GM12878 (cell line): ENCODE measurements around the gene HMGB3. TPM values are rescaled to one million over a fixed set of nuclear protein-coding genes. Genes with fewer than 3 reads are reported as not detected.

ENCODE experiments used
- ATAC-seq: fragments of 200-7000 bp; cut with Tn5 transposase; 3 replicates; pipeline ENCODE4 v1.9.1; 2020; ENCODE audit warnings: mild to moderate bottlenecking, moderate library complexity
- BruUV-seq: library from RNA; stranded (reverse); fragments of 400-500 nt; replicated peaks from 2 replicates; lab custom pipeline; 2021; lab: Mats Ljungman, UMichigan
- CTCF ChIA-PET: fragments of 300-600 bp; sonication (Branson Sonifier 250); formaldehyde crosslinking; extraction: SDS; loops from one replicate; lab custom pipeline; 2021; ENCODE audit warnings: inconsistent platforms; lab: Yijun Ruan, JAX
- POLR2A ChIA-PET: fragments of 350-600 bp; formaldehyde crosslinking; extraction: SDS; loops from one replicate; lab custom pipeline; 2021; ENCODE audit warnings: inconsistent platforms; lab: Charles Lee
- RAD21 ChIA-PET: fragments of 300-600 bp; sonication (Branson Sonifier 250); formaldehyde crosslinking; loops from one replicate; lab custom pipeline; 2023; ENCODE audit warnings: antibody characterized with exemption; ENCODE audit not compliant: unreplicated experiment; lab: Charles Lee
- SMC1A ChIA-PET: fragments of 300-600 bp; sonication (Branson Sonifier 250); formaldehyde crosslinking; loops from one replicate; lab custom pipeline; 2023; ENCODE audit not compliant: unreplicated experiment, uncharacterized antibody; lab: Charles Lee
- DNase-seq: peaks from one replicate; pipeline ENCODE4 v3.0.0-alpha.2; 2011; ENCODE audit warnings: low read depth, low spot score
- FAIRE-seq: peaks from 3 replicates; lab custom pipeline; 2011; peaks lifted over from hg19 to GRCh38; lab: Jason Lieb, UNC
- H2AFZ ChIP-seq: 2 replicates; pipeline ENCODE4 v1.6.0; 2011; ENCODE audit warnings: low read depth, low read length, control low read depth; ENCODE audit not compliant: control insufficient read depth
- H3K27ac ChIP-seq: 2 replicates; pipeline ENCODE4 v1.5.1; 2011; ENCODE audit warnings: control low read depth; ENCODE audit not compliant: control insufficient read depth, insufficient read depth
- H3K27me3 ChIP-seq, 2 experiments: replicated peaks in 1 of 2; 2 replicates each; pipeline versions ENCODE4 v1.6.0 to v1.6.1; 2011; ENCODE audit warnings: low read length in 1 of 2; ENCODE audit not compliant: control insufficient read depth in 2 of 2, insufficient read depth in 2 of 2
- H3K36me3 ChIP-seq, 2 experiments: 2 replicates each; pipeline ENCODE4 v1.5.1; 2011; ENCODE audit warnings: low read length in 1 of 2; ENCODE audit not compliant: control insufficient read depth in 2 of 2, insufficient read depth in 2 of 2
- H3K4me1 ChIP-seq: 2 replicates; pipeline ENCODE4 v1.6.1; 2011; ENCODE audit warnings: mild to moderate bottlenecking, low read length, moderate library complexity, mixed read lengths; ENCODE audit not compliant: control insufficient read depth, insufficient read depth
- H3K4me2 ChIP-seq: 2 replicates; pipeline ENCODE4 v1.6.0; 2011; ENCODE audit warnings: control low read depth; ENCODE audit not compliant: control insufficient read depth, insufficient read depth
- H3K4me3 ChIP-seq: fragments of 200-600 bp; sonication (generic); 2 replicates; pipeline ENCODE4 v1.5.1; 2016
- H3K79me2 ChIP-seq: 2 replicates; pipeline ENCODE4 v1.6.0; 2011; ENCODE audit warnings: low read length; ENCODE audit not compliant: control insufficient read depth, insufficient read depth
- H3K9ac ChIP-seq: 2 replicates; pipeline ENCODE4 v1.8.0; 2011; ENCODE audit warnings: low read length, control low read depth, mixed read lengths; ENCODE audit not compliant: control insufficient read depth, insufficient read depth
- H3K9me3 ChIP-seq: replicated peaks from 3 replicates; pipeline ENCODE4 v1.5.1; 2011; ENCODE audit warnings: mild to moderate bottlenecking, low read length; ENCODE audit not compliant: control insufficient read depth, insufficient read depth
- H4K20me1 ChIP-seq: 2 replicates; pipeline ENCODE4 v1.6.0; 2011; ENCODE audit not compliant: control insufficient read depth, insufficient read depth
- HCFC1 ChIP-seq: fragments of 150-350 bp; IDR thresholded peaks from 2 replicates; pipeline ENCODE4 v1.6.1; 2014; ENCODE audit warnings: low read length
- RELA ChIP-seq: fragments of 450-650 bp; IDR thresholded peaks from 2 replicates; pipeline ENCODE4 v1.8.0; 2014; ENCODE audit warnings: borderline replicate concordance; ENCODE audit not compliant: partially characterized antibody
- RELB ChIP-seq: fragments of 450-650 bp; IDR thresholded peaks from 2 replicates; pipeline ENCODE4 v1.6.1; 2017; ENCODE audit warnings: low read depth, mild to moderate bottlenecking, moderate library complexity
- RFX5 ChIP-seq: IDR thresholded peaks from 2 replicates; pipeline ENCODE4 v1.6.1; 2011; ENCODE audit warnings: low read depth, low read length, improper control_type of control experiment
- SP1 ChIP-seq: IDR thresholded peaks from one replicate; pipeline ENCODE4 v1.6.1; 2011; ENCODE audit warnings: low read depth, low read length
- TAF1 ChIP-seq: IDR thresholded peaks from 2 replicates; pipeline ENCODE4 v1.6.1; 2011; ENCODE audit warnings: mild to moderate bottlenecking, low read depth, low read length, borderline replicate concordance
- TARDBP ChIP-seq: IDR thresholded peaks from 2 replicates; pipeline ENCODE4 v1.6.1; 2016; ENCODE audit warnings: borderline replicate concordance
- TCF12 ChIP-seq: IDR thresholded peaks from 2 replicates; pipeline ENCODE4 v1.6.1; 2011; ENCODE audit warnings: low read depth, mild to moderate bottlenecking, low read length
- TCF3 ChIP-seq: IDR thresholded peaks from 2 replicates; pipeline ENCODE4 v1.6.1; 2012; ENCODE audit warnings: low read depth, mild to moderate bottlenecking, low read length, borderline replicate concordance; ENCODE audit not compliant: insufficient read depth
- ZSCAN29 ChIP-seq: fragments of 450-650 bp; IDR thresholded peaks from 2 replicates; pipeline ENCODE4 v1.6.1; 2017; ENCODE audit warnings: mild to moderate bottlenecking, moderate library complexity
- WGBS: methylation state at CpG from one replicate; pipeline ENCODE4 v1.1.6; 2016; ENCODE audit warnings: low lambda C conversion rate; ENCODE audit not compliant: insufficient replicate concordance, insufficient coverage; ENCODE audit errors: missing lambda C conversion rate; 5-methylcytosine and 5-hydroxymethylcytosine counted together
- in situ Hi-C: fragments of 300-500 bp; cut with MboI; formaldehyde crosslinking; loops from 9 replicates; pipeline ENCODE4 v1.14.3; 2018; ENCODE audit warnings: mixed read lengths
- intact Hi-C: fragments of 100-400 bp; cut with micrococcal nuclease; formaldehyde crosslinking; loops from one replicate; pipeline ENCODE4 v1.14.2; 2022; ENCODE audit not compliant: unreplicated experiment
- polyA plus RNA-seq, 11 experiments: library from polyadenylated mRNA; depleted of rRNA in 4 of 11; unstranded in 6 of 11; stranded (reverse) in 5 of 11; fragments of >200 nt; fragmentation: Nextera tagmentation in 4 of 11; fragmentation: Illumina TruSeq in 1 of 11; extraction: Ambion mirVana in 4 of 11; extraction: Trizol in 1 of 11; gene quantifications; 1 replicate in 1 of 11; 2 replicates in 10 of 11; pipeline versions ENCODE4 v1.2.1 to v1.2.3, GENCODE V29; 2011 to 2016; ENCODE audit warnings: inconsistent platforms in 2 of 11, missing spikeins in 2 of 11, low read depth in 1 of 11
- total RNA-seq, 4 experiments: library from RNA; depleted of rRNA in 3 of 4; stranded (reverse); fragments of >200 nt in 3 of 4; fragmentation: Illumina TruSeq in 1 of 4; extraction: Trizol in 1 of 4; gene quantifications; 2 replicates each; pipeline versions ENCODE4 v1.2.1 to v1.2.3, GENCODE V29; 2013 to 2021

HMGB3 gene
- total and polyA plus RNA-seq, 10 of the 15 experiments (the other 5 are each of a cell fraction or from before 2014, with no cell fraction given): 19.1 to 167 (median 109) TPM

GRCh38 chrX:150980711-150981110 lies 2.4 kb upstream of the HMGB3 start:
- ChIA-PET POLR2A (no interaction called here), SMC1A (no interaction called here), RAD21 (no interaction called here), CTCF (interaction anchor here (0.6 kb wide), 1 partner anchor 296 kb away, joined by 3 read pairs; no protein-coding TSS in a partner anchor)
- no TSS peak for BruUV-seq
- no peaks in the 10 kb centered on the region; the same call in 2 of the 3 replicates for H3K9me3 ChIP-seq
- H3K4me3 ChIP-seq: no peak overlapping the region
- no peak overlapping the region for H3K9ac ChIP-seq
- H3K4me1 ChIP-seq: no peaks in the 10 kb centered on the region
- ATAC-seq (no peak), FAIRE-seq (no peak), DNase-seq (no peak)
- no peak overlapping the region for H2AFZ ChIP-seq
- H3K79me2 ChIP-seq: peaks cover 12% of the 10 kb centered on the region
- in situ Hi-C loops: no loop called here
- WGBS: 40% methylated on average over 4 of the region's 4 CpGs
- no peaks in the 10 kb centered on the region for H4K20me1 ChIP-seq
- no peak overlapping the region for H3K4me2 ChIP-seq
- H3K36me3 ChIP-seq: no peaks in the 10 kb centered on the region
- no peak overlapping the region for H3K27ac ChIP-seq
- intact Hi-C loops: loop anchor here (10.0 kb wide), 2 partner anchors 206 to 424 kb away; no protein-coding TSS in a partner anchor
- TF ChIP-seq HCFC1 (no peak), TAF1 (no peak), TARDBP (no peak), RELA (no peak), ZSCAN29 (no peak), SP1 (no peak), RELB (no peak), TCF12 (no peak), RFX5 (no peak), TCF3 (no peak)
- H3K27me3 ChIP-seq: no peaks in the 10 kb centered on the region
